LNCAP (cell line): Measurements from ENCODE around the gene OPN4.

Experiments
- TF ChIP-seq, protein P1 (sequence below): fragments of 450-650 bp; IDR thresholded peaks from 2 replicates; pipeline ENCODE4 v1.5.1; 2017; ENCODE audit warnings: mild to moderate bottlenecking

The OPN4 gene

GRCh38 chr10:86655173-86655540 is 810 bp downstream of the OPN4 start:
- TF ChIP-seq, protein P1, sequence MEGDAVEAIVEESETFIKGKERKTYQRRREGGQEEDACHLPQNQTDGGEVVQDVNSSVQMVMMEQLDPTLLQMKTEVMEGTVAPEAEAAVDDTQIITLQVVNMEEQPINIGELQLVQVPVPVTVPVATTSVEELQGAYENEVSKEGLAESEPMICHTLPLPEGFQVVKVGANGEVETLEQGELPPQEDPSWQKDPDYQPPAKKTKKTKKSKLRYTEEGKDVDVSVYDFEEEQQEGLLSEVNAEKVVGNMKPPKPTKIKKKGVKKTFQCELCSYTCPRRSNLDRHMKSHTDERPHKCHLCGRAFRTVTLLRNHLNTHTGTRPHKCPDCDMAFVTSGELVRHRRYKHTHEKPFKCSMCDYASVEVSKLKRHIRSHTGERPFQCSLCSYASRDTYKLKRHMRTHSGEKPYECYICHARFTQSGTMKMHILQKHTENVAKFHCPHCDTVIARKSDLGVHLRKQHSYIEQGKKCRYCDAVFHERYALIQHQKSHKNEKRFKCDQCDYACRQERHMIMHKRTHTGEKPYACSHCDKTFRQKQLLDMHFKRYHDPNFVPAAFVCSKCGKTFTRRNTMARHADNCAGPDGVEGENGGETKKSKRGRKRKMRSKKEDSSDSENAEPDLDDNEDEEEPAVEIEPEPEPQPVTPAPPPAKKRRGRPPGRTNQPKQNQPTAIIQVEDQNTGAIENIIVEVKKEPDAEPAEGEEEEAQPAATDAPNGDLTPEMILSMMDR: no peak

GRCh38 chr10:86655596-86655995 is 1.2 kb downstream of the OPN4 start:
- TF ChIP-seq, protein P1: no peak

DNA sequence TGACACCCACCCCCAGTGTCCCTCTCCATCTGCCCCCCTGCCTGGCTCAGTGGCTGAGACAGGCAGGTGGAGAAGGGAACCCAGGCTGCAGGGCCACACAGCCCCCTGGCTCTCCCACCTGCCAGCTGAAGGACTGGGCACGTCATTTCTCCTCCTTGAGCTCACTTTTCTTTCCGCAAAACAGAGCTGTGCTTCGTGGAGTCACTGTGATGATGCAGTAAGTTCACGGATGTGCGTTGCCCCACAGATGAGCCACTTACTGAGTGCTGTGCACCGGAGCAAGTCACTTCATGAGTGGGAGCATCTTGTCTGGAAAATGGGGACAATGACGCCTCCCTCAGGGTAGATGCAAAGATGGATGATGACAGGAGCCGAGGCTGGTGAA is 2.7 kb downstream of the OPN4 start:
- TF ChIP-seq, protein P1: no peak

- TF ChIP-seq, protein P1: no peak
These were observed 3.2 kb downstream of the OPN4 start for GRCh38 chr10:86657396-86658011.

GRCh38 chr10:86658261-86658741 is 4.0 kb downstream of the OPN4 start:
- TF ChIP-seq, protein P1: no peak

GRCh38 chr10:86658751-86659150 is 4.4 kb downstream of the OPN4 start:
- TF ChIP-seq, protein P1: no peak

DNA sequence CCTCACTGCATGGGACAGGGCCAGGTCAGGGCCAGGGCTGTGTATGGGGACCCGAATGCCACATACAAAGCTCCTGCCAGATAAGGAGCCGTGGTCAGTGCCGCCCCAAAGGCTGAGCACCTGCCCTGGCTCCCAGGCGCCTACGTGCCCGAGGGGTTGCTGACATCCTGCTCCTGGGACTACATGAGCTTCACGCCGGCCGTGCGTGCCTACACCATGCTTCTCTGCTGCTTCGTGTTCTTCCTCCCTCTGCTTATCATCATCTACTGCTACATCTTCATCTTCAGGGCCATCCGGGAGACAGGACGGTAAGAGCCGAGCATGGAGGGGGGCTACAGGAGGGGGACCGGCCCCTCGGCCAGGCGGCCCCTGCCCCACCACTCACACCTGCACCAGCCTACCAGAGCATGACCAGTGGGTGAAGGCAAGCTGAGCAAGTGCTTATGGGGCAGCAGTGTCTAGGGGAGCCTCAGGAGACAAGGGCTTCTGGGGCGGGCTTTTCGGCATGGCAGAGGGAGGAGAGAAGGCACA is 4.9 kb downstream of the OPN4 start:
- TF ChIP-seq, protein P1: no peak
